Loucy (cell line): ENCODE results near the gene SMO.

Source experiments
- CTCF ChIP-seq: fragments of 200-600 bp; sonication (generic); conservative IDR thresholded peaks from 2 replicates; pipeline ENCODE4 v1.5.1; 2014; ENCODE audit warnings: mild to moderate bottlenecking, antibody characterized with exemption, low read length
- EZH2phosphoT487 ChIP-seq: fragments of 200-600 bp; IDR thresholded peaks from 2 replicates; pipeline ENCODE4 v1.6.1; 2018; ENCODE audit warnings: antibody characterized with exemption, mild to moderate bottlenecking, moderate library complexity, borderline replicate concordance

- TF ChIP-seq CTCF (no peak), EZH2phosphoT487 (no peak)
Observed at GRCh38 chr7:129231666-129232065, 43.2 kb downstream of the SMO start.
